Endodermal cell (in vitro differentiated cells): ENCODE data around the gene HES5. TPM values are rescaled to one million over a fixed set of nuclear protein-coding genes. Genes with fewer than 3 reads are reported as not detected.

Experiments used
- DNase-seq: peaks from one replicate; pipeline ENCODE4 v3.0.0-alpha.2; 2017
- H3K27ac ChIP-seq: 2 replicates; pipeline ENCODE4 v1.5.1; 2013; ENCODE audit warnings: mild to moderate bottlenecking, low read depth, low read length, moderate library complexity
- H3K27me3 ChIP-seq: 2 replicates; pipeline ENCODE4 v1.6.1; 2013; ENCODE audit warnings: mild to moderate bottlenecking, low read length, moderate library complexity; ENCODE audit not compliant: insufficient read depth, control insufficient read depth, poor library complexity, severe bottlenecking
- H3K36me3 ChIP-seq: 2 replicates; pipeline ENCODE4 v1.7.0; 2013; ENCODE audit warnings: mild to moderate bottlenecking, low read length, moderate library complexity; ENCODE audit not compliant: control insufficient read depth, insufficient read depth
- H3K4me1 ChIP-seq: one replicate; pipeline ENCODE4 v1.7.0; 2013; ENCODE audit warnings: low read length; ENCODE audit not compliant: control insufficient read depth, insufficient read depth
- H3K4me3 ChIP-seq: 2 replicates; pipeline ENCODE4 v1.5.1; 2013; ENCODE audit warnings: mild to moderate bottlenecking, low read length, moderate library complexity
- H3K9ac ChIP-seq: 2 replicates; pipeline ENCODE4 v1.6.1; 2013; ENCODE audit warnings: mild to moderate bottlenecking, low read length, moderate library complexity; ENCODE audit not compliant: poor library complexity, severe bottlenecking; ENCODE audit errors: extremely low read depth
- H3K9me3 ChIP-seq: 2 replicates; pipeline ENCODE4 v1.6.1; 2013; ENCODE audit warnings: mild to moderate bottlenecking, low read length, moderate library complexity; ENCODE audit not compliant: control insufficient read depth
- H3K27ac Mint-ChIP-seq: 2 replicates; pipeline ENCODE4 v1.8.0; 2020; ENCODE audit warnings: mixed read lengths
- H3K27me3 Mint-ChIP-seq: 2 replicates; pipeline ENCODE4 v1.8.0; 2021; ENCODE audit warnings: mild to moderate bottlenecking, mixed read lengths; ENCODE audit not compliant: insufficient read depth
- H3K36me3 Mint-ChIP-seq: 2 replicates; pipeline ENCODE4 v1.8.0; 2020; ENCODE audit warnings: low read depth, mixed read lengths
- H3K4me1 Mint-ChIP-seq: 2 replicates; pipeline ENCODE4 v1.8.0; 2020; ENCODE audit warnings: mixed read lengths
- H3K4me3 Mint-ChIP-seq: 2 replicates; pipeline ENCODE4 v1.8.0; 2020; ENCODE audit warnings: mild to moderate bottlenecking, moderate library complexity, mixed read lengths
- H3K9me3 Mint-ChIP-seq: 2 replicates; pipeline ENCODE4 v1.8.0; 2020; ENCODE audit warnings: mild to moderate bottlenecking, mixed read lengths
- CTCF ChIP-seq: fragments of 200-600 bp; sonication (generic); conservative IDR thresholded peaks from 2 replicates; pipeline ENCODE4 v1.5.0; 2021; ENCODE audit warnings: antibody characterized with exemption, mild to moderate bottlenecking
- WGBS, 2 experiments: methylation state at CpG; one replicate each; pipeline versions ENCODE4 v1.1.5 to v1.1.7; 2013; ENCODE audit warnings: missing lambda C conversion rate in 2 of 2, mixed read lengths in 1 of 2; ENCODE audit not compliant: insufficient coverage in 1 of 2, insufficient read length in 1 of 2; 5-methylcytosine and 5-hydroxymethylcytosine counted together
- total RNA-seq, 2 donors: library from RNA; stranded (reverse); fragmentation: NEBNext Ultra II Directional in 1 of 2; extraction: Animal tissue kit (Norgen Biotek cat#: 25700) in 1 of 2; gene quantifications; 2 replicates in 1 of 2; 3 replicates in 1 of 2; pipeline ENCODE4 v1.2.1, GENCODE V29; 2021

Gene HES5
- total RNA-seq, 2 donors from 2014 or later, result not detected

GRCh38 chr1:2525572-2525919 is 4.5 kb downstream of the HES5 start:
- DNase-seq, result no peak
- H3K36me3 ChIP-seq, result peaks cover 12% of the 10 kb centered on the region
- peaks cover 12% of the 10 kb centered on the region for H3K36me3 Mint-ChIP-seq
- peaks cover 18% of the 10 kb centered on the region for H3K4me1 Mint-ChIP-seq
- 5 to 8% methylated on average over 14 to 20 of the region's 20 CpGs for WGBS, 2 experiments
- no peak for TF ChIP-seq CTCF
- peak overlapping the region; percentile 79 for H3K9ac ChIP-seq
- H3K9me3 ChIP-seq, result no peaks in the 10 kb centered on the region
- H3K27ac Mint-ChIP-seq, result peak overlapping the region; percentile 72
- peak overlapping the region; percentile 86 for H3K4me3 ChIP-seq
- H3K27ac ChIP-seq, result no peak overlapping the region
- peaks cover 34% of the 10 kb centered on the region for H3K27me3 Mint-ChIP-seq
- H3K27me3 ChIP-seq, result peaks cover 35% of the 10 kb centered on the region
- H3K9me3 Mint-ChIP-seq, result no peaks in the 10 kb centered on the region
- H3K4me3 Mint-ChIP-seq, result peak overlapping the region; percentile 75
- H3K4me1 ChIP-seq, result no peaks in the 10 kb centered on the region

GRCh38 chr1:2523891-2524609 is 6.0 kb downstream of the HES5 start:
- Histone ChIP-seq H3K4me1 (no peaks in the 10 kb centered on the region), H3K27me3 (peaks cover 24% of the 10 kb centered on the region), H3K36me3 (peaks cover 19% of the 10 kb centered on the region), H3K9me3 (no peaks in the 10 kb centered on the region), H3K9ac (no peak overlapping the region), H3K4me3 (no peak overlapping the region), H3K27ac (no peak overlapping the region)
- no peak overlapping the region for H3K27ac Mint-ChIP-seq
- peaks cover 14% of the 10 kb centered on the region for H3K36me3 Mint-ChIP-seq
- H3K4me1 Mint-ChIP-seq, result peaks cover 18% of the 10 kb centered on the region
- DNase-seq, result no peak
- H3K4me3 Mint-ChIP-seq, result peak overlapping the region; percentile 75
- 95 to 96% methylated on average over 4 to 10 of the region's 10 CpGs for WGBS, 2 experiments
- TF ChIP-seq CTCF, result no peak
- no peaks in the 10 kb centered on the region for H3K9me3 Mint-ChIP-seq
- peaks cover 24% of the 10 kb centered on the region for H3K27me3 Mint-ChIP-seq

GRCh38 chr1:2523191-2523890 is 6.7 kb downstream of the HES5 start:
- H3K27ac Mint-ChIP-seq, result no peak overlapping the region
- peak; percentile 77 for DNase-seq

More at GRCh38 chr1:2523191-2523890, 6.7 kb downstream of the HES5 start:
- Mint-ChIP-seq H3K9me3 (no peaks in the 10 kb centered on the region), H3K36me3 (peaks cover 21% of the 10 kb centered on the region), H3K4me3 (no peak overlapping the region), H3K27me3 (peaks cover 17% of the 10 kb centered on the region), H3K4me1 (peaks cover 18% of the 10 kb centered on the region)
- Histone ChIP-seq H3K36me3 (peaks cover 24% of the 10 kb centered on the region), H3K9ac (no peak overlapping the region), H3K27me3 (peaks cover 17% of the 10 kb centered on the region), H3K4me3 (no peak overlapping the region), H3K27ac (no peak overlapping the region), H3K9me3 (no peaks in the 10 kb centered on the region), H3K4me1 (no peaks in the 10 kb centered on the region)
- TF ChIP-seq CTCF, result peak; percentile 55
- 91 to 95% methylated on average over 29 to 32 of the region's 32 CpGs for WGBS, 2 experiments
